Airway epithelial cell (primary cell): ENCODE results near the gene EXOSC6. TPM values are rescaled to one million over a fixed set of nuclear protein-coding genes. Genes with fewer than 3 reads are reported as not detected.

Experiments
- total RNA-seq: library from RNA; depleted of rRNA; stranded (reverse); fragments of >200 nt; gene quantifications from 2 replicates; pipeline ENCODE4 v1.2.3, GENCODE V29; 2015

EXOSC6 gene
- total RNA-seq: 24.0 and 25.2 TPM in 2 replicates

DNA sequence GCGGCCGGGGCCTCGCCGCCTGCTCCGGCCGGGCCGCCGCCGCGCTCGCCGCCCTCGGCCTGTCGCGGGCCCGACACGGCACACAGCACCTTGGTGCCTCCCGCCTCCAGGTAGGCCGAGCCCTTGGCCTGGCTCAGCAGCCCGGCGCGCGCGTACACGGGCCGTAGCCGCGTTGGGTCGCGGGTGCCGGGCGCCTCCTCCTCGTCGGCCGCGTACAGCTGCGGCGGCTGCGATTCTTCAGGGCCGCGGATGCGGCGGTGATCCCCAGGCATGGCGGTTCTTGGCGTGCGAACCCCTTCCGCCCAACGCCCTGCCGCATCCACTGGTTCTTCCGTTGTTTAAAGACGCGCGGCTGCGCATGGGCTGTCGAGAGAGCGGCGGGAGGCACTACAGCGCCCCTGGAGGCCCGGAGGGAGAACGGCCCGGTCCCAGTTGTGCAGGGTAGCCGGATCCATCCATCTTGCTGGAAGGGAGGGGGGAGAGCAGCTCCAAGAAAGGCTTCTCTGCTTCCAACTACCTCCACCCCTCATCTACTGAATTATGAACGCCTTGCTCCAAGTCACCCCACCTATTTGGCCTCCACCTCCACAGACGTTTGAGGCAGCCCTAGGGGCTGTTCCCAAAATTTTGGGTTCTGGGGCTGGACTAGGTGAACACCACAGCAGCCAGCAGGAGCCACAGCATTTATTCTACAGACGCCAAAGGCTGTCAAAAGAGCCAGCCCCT is at the start of gene EXOSC6:
Gene EXOSC6, minus strand, starts transcription at position 312 of the 726 bp plus-strand sequence. Its CDS starts 40 bp downstream, at position 272.

DNA sequence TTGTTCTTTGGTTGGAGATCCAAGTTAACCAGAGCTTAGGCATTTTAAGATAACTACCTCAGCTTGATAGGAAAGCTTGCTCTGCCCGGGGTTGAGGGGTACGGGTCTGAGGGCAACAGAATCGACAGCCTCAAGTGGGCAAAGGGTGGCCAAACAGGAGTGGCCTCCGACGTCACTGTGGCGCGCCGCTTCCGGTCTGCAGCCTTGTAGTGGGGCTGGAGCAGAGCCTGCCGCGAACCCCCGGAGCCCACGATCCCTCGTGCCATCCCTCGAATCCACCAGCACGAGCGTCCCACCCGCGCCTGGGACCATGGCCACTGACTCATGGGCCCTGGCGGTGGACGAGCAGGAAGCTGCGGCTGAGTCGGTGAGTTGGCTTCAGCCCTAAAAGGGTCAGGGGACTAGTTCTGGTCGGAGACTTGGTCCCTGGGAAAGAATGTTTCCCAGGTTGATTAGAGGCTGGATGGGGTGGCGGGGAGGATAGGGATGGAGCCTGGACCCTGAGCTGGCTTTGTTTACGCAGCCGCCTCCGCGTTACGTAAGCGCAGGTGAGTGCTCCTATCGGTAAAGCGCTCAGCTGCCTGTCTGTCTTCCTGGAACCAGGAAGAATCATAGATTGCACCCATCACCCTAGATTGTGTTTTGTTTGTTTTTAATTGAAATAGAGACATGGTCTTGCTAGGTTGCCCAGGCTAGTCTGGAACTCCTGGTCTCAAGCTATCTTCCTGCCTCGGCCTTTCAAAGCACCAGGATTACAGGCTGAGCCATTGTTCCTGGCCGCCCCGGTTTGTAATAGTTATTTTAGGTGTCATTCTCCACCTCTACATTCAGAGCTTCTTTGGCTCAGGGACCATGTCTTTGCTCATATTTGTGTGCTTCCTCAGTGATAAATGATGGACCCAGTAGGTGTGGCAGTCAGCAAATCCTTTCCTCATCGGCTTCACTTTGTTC is 47.5 kb upstream of the EXOSC6 start, which contains the start of gene DDX19B:
Gene DDX19B, plus strand, starts transcription at position 199 of the 951 bp plus-strand sequence. Its CDS starts 112 bp downstream, at position 311.

GRCh38 chr16:70289229-70290094 is 37.7 kb upstream of the EXOSC6 start, which contains the start of gene AARS1:
Gene AARS1, minus strand, starts transcription at chr16:70289506. Its CDS starts 6,743 bp downstream, at chr16:70282763.

Other genes with a start within 250 kb of the EXOSC6 start
- gene PDPR, start 137.6 kb downstream of the EXOSC6 start, total RNA-seq: 9.2 and 13.7 TPM in 2 replicates
- 0.14 TPM in 1 of 2 replicates, not detected in the other for gene CLEC18C, start 78.2 kb downstream of the EXOSC6 start, total RNA-seq
- 70.8 and 76.0 TPM in 2 replicates for gene AARS1, start 37.6 kb upstream of the EXOSC6 start, total RNA-seq
- 21.8 and 23.6 TPM in 2 replicates for gene DDX19B, start 47.2 kb upstream of the EXOSC6 start, total RNA-seq
- gene DDX19A, start 95.0 kb upstream of the EXOSC6 start, total RNA-seq: 25.0 and 33.0 TPM in 2 replicates
- 7.8 and 9.0 TPM in 2 replicates for gene ST3GAL2, start 187.2 kb upstream of the EXOSC6 start, total RNA-seq
- gene FCSK, start 202.7 kb upstream of the EXOSC6 start, total RNA-seq: 11.8 TPM in 2 replicates